Common myeloid progenitor, CD34-positive (primary cell): ENCODE data around the gene PDIA5.

Source experiments
- CTCF ChIA-PET: fragments of 350-600 bp; sonication (Branson Sonifier 250); formaldehyde crosslinking; loops from one replicate; lab custom pipeline; 2021; ENCODE audit warnings: antibody characterized with exemption; lab: Charles Lee
- POLR2A ChIA-PET: fragments of 350-600 bp; sonication (Branson Sonifier 250); formaldehyde crosslinking; loops from one replicate; lab custom pipeline; 2021; ENCODE audit warnings: antibody characterized with exemption; lab: Charles Lee
- DNase-seq, 3 donors: peaks; one replicate each; pipeline versions ENCODE4 v3.0.0 to v3.0.0-alpha.2; 2013
- H3K27ac ChIP-seq, 2 experiments: 1 replicate in 1 of 2; 2 replicates in 1 of 2; pipeline ENCODE4 v1.7.0; 2013; ENCODE audit warnings: inconsistent platforms in 2 of 2, low read length in 2 of 2, mild to moderate bottlenecking in 2 of 2, low read depth in 1 of 2, moderate library complexity in 1 of 2; ENCODE audit not compliant: severe bottlenecking in 2 of 2, insufficient read depth in 1 of 2, poor library complexity in 1 of 2
- H3K27me3 ChIP-seq, 5 experiments: replicated peaks in 2 of 5; 1 replicate in 3 of 5; 2 replicates in 2 of 5; pipeline versions ENCODE4 v1.6.1 to v1.7.0; 2013; ENCODE audit warnings: low read length in 4 of 5, mild to moderate bottlenecking in 2 of 5, moderate library complexity in 2 of 5, inconsistent platforms in 1 of 5; ENCODE audit not compliant: insufficient read depth in 5 of 5, control insufficient read depth in 4 of 5
- H3K36me3 ChIP-seq, 4 experiments: 1 replicate in 2 of 4; 2 replicates in 2 of 4; pipeline versions ENCODE4 v1.6.1 to v1.7.0; 2013; ENCODE audit warnings: low read length in 3 of 4, control low read depth in 1 of 4, mild to moderate bottlenecking in 1 of 4; ENCODE audit not compliant: control insufficient read depth in 4 of 4, insufficient read depth in 4 of 4
- H3K4me1 ChIP-seq, 4 experiments: 1 replicate in 3 of 4; 2 replicates in 1 of 4; pipeline versions ENCODE4 v1.6.1 to v1.7.1; 2013; ENCODE audit warnings: low read length in 3 of 4, mild to moderate bottlenecking in 3 of 4, control low read depth in 1 of 4, inconsistent platforms in 1 of 4, moderate library complexity in 1 of 4; ENCODE audit not compliant: control insufficient read depth in 4 of 4, insufficient read depth in 4 of 4; ENCODE audit errors: control extremely low read depth in 1 of 4
- H3K4me3 ChIP-seq, 7 experiments: 1 replicate in 4 of 7; 2 replicates in 3 of 7; pipeline versions ENCODE4 v1.5.1 to v1.7.0; 2013; ENCODE audit warnings: mild to moderate bottlenecking in 7 of 7, low read length in 6 of 7, moderate library complexity in 6 of 7, inconsistent platforms in 2 of 7, low read depth in 2 of 7, control low read depth in 1 of 7; ENCODE audit not compliant: insufficient read depth in 4 of 7, control insufficient read depth in 1 of 7; ENCODE audit errors: extremely low read depth in 1 of 7
- H3K9me3 ChIP-seq, 5 experiments: 1 replicate in 4 of 5; 2 replicates in 1 of 5; pipeline versions ENCODE4 v1.6.1 to v1.7.1; 2013; ENCODE audit warnings: low read length in 4 of 5, mild to moderate bottlenecking in 2 of 5, inconsistent platforms in 1 of 5, low read depth in 1 of 5, moderate library complexity in 1 of 5; ENCODE audit not compliant: control insufficient read depth in 4 of 5, insufficient read depth in 2 of 5; ENCODE audit errors: control extremely low read depth in 1 of 5
- WGBS: methylation state at CpG from one replicate; pipeline ENCODE4 v1.1.5; 2013; ENCODE audit not compliant: insufficient coverage; 5-methylcytosine and 5-hydroxymethylcytosine counted together

PDIA5 gene

DNA sequence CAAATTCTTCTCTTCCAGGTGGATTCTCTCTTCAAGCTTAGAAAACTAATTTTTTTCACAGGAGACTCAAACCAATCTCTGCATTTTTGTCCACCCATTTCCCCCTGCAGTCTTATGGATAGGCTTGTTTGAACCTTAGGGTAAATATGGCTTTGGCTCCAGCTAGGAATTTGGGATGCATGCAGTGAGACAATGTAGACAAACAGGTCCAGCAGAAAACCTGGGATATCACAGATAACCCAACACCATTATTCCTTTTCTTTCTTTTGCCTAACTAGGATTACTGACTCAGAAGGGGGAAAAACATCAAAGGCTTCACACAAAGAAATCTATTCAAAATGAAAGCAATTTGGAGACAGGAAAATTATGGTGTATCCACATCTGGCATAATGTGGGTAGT lies 28.1 kb upstream of the PDIA5 start:
- ChIA-PET CTCF (interaction anchor here (1.5 kb wide), 2 partner anchors 9 to 96 kb away, joined by 4 to 5 read pairs; no protein-coding TSS in a partner anchor), POLR2A (no interaction called here)
- Histone ChIP-seq H3K27me3 (peaks cover 0 to 12% (median 0%) of the 10 kb centered on the region in 5 experiments), H3K9me3 (no peaks in the 10 kb centered on the region), H3K4me1 (no peaks in the 10 kb centered on the region), H3K27ac (no peak overlapping the region), H3K36me3 (no peaks in the 10 kb centered on the region), H3K4me3 (no peak overlapping the region)
- DNase-seq: no peak

DNA sequence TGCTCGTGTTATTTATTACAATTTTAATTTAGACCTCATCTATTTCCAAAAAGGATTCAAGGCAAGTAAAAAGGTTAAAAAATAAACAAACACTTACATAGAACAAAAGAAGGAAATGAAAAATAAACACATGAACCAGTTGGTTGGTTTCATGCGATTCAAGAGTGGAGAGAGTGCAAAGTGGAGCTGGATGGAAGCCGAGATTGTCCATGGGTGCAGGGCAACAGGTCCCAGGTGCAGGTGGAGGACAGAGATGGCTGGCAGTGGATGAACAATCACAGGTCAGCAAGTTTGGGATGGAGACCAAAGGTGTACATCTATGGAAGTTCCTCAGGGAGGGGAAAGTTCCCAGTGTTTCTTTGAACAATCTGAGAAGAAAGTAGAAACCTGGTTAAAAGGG lies 27.6 kb upstream of the PDIA5 start:
- DNase-seq: no peak
- no peak overlapping the region for H3K27ac ChIP-seq
- H3K27me3 ChIP-seq: peaks cover 0 to 11% (median 0%) of the 10 kb centered on the region in 5 experiments
- CTCF ChIA-PET: interaction anchor here (1.5 kb wide), 1 partner anchor 9 kb away, joined by 5 read pairs; no protein-coding TSS in a partner anchor
- WGBS: 90% methylated on average over 2 of the region's 3 CpGs
- no peaks in the 10 kb centered on the region for H3K9me3 ChIP-seq
- H3K4me1 ChIP-seq: no peaks in the 10 kb centered on the region
- POLR2A ChIA-PET: no interaction called here
- no peaks in the 10 kb centered on the region for H3K36me3 ChIP-seq
- no peak overlapping the region for H3K4me3 ChIP-seq

DNA sequence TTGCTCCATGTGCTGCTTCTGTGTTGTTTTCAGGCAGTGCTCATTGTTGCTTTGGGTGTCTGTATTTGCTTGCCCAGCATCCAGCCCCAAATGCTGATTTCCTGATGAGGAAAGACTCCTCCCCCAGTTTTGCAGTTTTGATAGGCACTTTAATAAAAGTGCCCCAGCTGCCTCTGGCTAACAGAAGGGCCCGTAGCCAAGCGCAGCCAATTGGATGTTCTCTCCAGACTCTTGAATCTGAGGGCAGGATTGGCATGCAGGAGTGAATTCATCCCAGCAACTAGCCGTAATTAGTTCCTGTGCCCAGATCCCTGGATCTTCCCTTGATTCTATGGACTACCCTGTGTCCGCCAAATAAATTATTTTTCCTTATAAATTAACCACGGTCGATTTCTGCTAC lies 24.4 kb upstream of the PDIA5 start:
- 96% methylated on average over 5 of the region's 6 CpGs for WGBS
- POLR2A ChIA-PET: no interaction called here
- CTCF ChIA-PET: interaction anchor here (1.1 to 1.7 kb wide), 2 partner anchors 12 to 100 kb away, joined by 4 read pairs; no protein-coding TSS in a partner anchor

DNA sequence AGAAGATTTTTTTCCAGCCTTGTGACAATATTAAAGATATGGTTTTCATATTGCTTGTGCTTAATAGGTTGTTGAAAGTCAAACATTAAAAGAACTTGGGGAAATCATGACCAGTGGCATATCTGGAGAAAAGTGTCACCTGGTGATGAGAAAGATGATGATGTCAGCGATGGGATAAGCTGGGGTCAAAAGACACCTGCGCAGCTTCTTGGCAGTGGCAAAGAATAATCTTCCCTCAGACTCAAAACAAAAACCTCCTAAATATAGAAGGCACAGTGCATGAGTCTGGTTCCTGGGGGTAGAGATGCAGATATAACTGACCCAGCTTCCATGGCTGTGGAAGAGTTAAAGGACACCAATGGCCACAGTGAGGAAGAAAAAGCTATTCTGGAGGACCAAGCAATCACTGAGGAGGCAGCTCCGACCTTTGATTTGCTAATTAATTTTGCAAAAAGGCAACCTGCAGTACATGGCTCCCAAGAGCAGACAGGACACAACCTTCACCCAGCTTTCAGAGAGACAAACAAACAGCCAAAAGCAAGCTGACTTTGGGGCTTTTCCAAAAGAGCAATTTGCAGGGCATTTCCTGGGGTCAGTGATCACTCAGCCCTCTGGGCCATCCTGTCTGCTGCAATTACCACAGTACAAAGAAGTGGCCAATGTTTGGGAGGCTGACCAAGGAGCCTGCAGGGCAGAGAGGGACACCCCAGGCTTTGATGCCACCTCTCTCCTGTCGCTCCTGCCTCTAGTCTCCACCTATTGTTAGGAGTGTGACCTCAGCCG lies 21.7 kb upstream of the PDIA5 start:
- WGBS: 100% methylated on average over 2 of the region's 5 CpGs
- H3K4me1 ChIP-seq: peaks cover 0 to 5% (median 4%) of the 10 kb centered on the region in 4 experiments
- ChIA-PET CTCF (interaction anchor here (0.9 to 1.1 kb wide), 2 partner anchors 17 to 70 kb away, joined by 3 to 4 read pairs; no protein-coding TSS in a partner anchor), POLR2A (no interaction called here)
- no peak for DNase-seq
- no peak overlapping the region for H3K27ac ChIP-seq
- H3K9me3 ChIP-seq: no peaks in the 10 kb centered on the region
- H3K27me3 ChIP-seq: peaks cover 0 to 5% (median 0%) of the 10 kb centered on the region in 5 experiments
- no peak overlapping the region for H3K4me3 ChIP-seq
- H3K36me3 ChIP-seq: no peaks in the 10 kb centered on the region

More for the DNA sequence above, 24.4 kb upstream of the PDIA5 start:
- no peaks in the 10 kb centered on the region for H3K36me3 ChIP-seq
- H3K4me1 ChIP-seq: no peaks in the 10 kb centered on the region
- no peak for DNase-seq
- no peaks in the 10 kb centered on the region for H3K9me3 ChIP-seq
- H3K4me3 ChIP-seq: no peak overlapping the region
- no peak overlapping the region for H3K27ac ChIP-seq
- peaks cover 0 to 11% (median 0%) of the 10 kb centered on the region in 5 experiments for H3K27me3 ChIP-seq

DNA sequence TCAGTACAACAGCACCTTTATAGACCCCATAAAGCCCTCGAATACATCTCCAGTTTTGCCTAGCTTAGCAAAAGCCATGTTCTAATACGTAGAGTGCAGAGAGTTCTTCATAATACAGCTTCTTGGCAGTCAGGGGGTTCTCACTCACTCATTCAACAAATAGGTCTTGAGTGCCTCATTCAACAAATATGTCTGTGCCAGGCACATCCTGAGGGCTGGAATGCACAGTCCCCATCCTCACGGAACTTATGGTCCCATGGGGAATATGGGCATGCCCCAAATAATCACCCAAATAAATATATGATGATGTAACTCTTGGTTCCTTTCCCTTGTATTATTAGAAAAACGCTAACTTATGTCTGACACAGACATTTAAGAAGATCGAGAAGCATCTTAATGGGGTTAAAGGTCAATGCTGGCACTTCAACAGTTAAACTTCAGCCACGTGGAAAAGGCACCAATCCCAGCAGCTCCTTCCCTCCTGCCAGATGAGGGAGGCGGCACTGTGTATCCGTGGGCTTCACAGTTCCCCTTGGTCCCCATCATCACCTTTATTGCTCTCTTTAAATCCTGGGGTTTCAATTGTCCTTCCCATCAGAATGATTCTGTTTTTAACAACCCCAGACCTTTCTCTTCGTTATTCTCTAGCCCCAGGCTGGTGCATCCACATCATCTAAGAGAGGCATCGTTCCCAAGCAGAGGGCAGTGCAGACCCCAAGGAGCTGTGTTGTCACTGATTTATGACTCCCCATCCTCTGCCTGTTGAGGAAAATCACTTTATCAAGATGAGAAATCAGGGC lies 20.4 kb upstream of the PDIA5 start:
- peaks cover 0 to 2% (median 0%) of the 10 kb centered on the region in 5 experiments for H3K27me3 ChIP-seq
- H3K4me3 ChIP-seq: no peak overlapping the region
- POLR2A ChIA-PET: no interaction called here
- H3K36me3 ChIP-seq: no peaks in the 10 kb centered on the region
- H3K4me1 ChIP-seq: peaks cover 0 to 5% (median 4%) of the 10 kb centered on the region in 4 experiments
- 87% methylated on average over 8 of the region's 10 CpGs for WGBS
- H3K27ac ChIP-seq: no peak overlapping the region
- H3K9me3 ChIP-seq: no peaks in the 10 kb centered on the region
- CTCF ChIA-PET: interaction anchor here (1.0 kb wide), 1 partner anchor 14 kb away, joined by 3 read pairs; no protein-coding TSS in a partner anchor
- no peak for DNase-seq

DNA sequence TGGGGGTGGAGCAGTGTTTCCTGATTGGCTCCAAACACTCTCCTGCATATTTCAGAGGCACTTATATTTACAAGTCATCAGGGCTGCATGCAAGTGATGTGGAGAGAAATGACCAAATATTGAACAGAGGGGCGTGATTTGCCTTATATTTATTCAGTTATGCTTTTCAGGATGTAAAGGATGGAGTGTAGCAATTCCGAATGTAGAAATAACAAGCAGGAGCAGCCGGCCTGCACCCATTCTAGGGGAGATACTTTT lies 19.8 kb upstream of the PDIA5 start:
- 100% methylated on average over 2 of the region's 3 CpGs for WGBS
- H3K9me3 ChIP-seq: no peaks in the 10 kb centered on the region
- H3K27ac ChIP-seq: no peak overlapping the region
- peaks cover 0 to 5% (median 4%) of the 10 kb centered on the region in 4 experiments for H3K4me1 ChIP-seq
- H3K36me3 ChIP-seq: no peaks in the 10 kb centered on the region
- CTCF ChIA-PET: interaction anchor here (1.0 kb wide), 1 partner anchor 15 kb away, joined by 3 read pairs; no protein-coding TSS in a partner anchor
- POLR2A ChIA-PET: no interaction called here
- no peak overlapping the region for H3K4me3 ChIP-seq
- no peak for DNase-seq
- peaks cover 0 to 2% (median 0%) of the 10 kb centered on the region in 5 experiments for H3K27me3 ChIP-seq
